HEK293 (cell line): ENCODE data around the gene AGK.
A peak's percentile ranks its signal among the peaks of the same experiment; 100 is the strongest.

Source experiments
- GLI4 ChIP-seq: fragments of 450-650 bp; formaldehyde crosslinking; IDR thresholded peaks from 2 replicates; pipeline ENCODE4 v1.5.1; 2016; ENCODE audit warnings: missing biosample characterization, missing genetic modification characterization
- HOXA7 ChIP-seq: sonication (generic); formaldehyde crosslinking; IDR thresholded peaks from 2 replicates; pipeline ENCODE4 v1.8.1; 2022; ENCODE audit warnings: missing genetic modification reagents, borderline replicate concordance
- KLF9 ChIP-seq: fragments of 450-650 bp; formaldehyde crosslinking; IDR thresholded peaks from 2 replicates; pipeline ENCODE4 v1.5.1; 2016; ENCODE audit warnings: missing biosample characterization, missing genetic modification characterization, low read depth
- PATZ1 ChIP-seq: fragments of 450-650 bp; formaldehyde crosslinking; IDR thresholded peaks from 2 replicates; pipeline ENCODE4 v1.5.1; 2016; ENCODE audit warnings: missing biosample characterization, missing genetic modification characterization
- PRDM4 ChIP-seq: fragments of 450-650 bp; formaldehyde crosslinking; IDR thresholded peaks from 2 replicates; pipeline ENCODE4 v1.5.1; 2017; ENCODE audit warnings: missing biosample characterization, missing genetic modification characterization
- RBAK ChIP-seq: fragments of 450-650 bp; formaldehyde crosslinking; IDR thresholded peaks from 2 replicates; pipeline ENCODE4 v1.5.1; 2016; ENCODE audit warnings: missing biosample characterization, missing genetic modification characterization
- TCF7L2 ChIP-seq: IDR thresholded peaks from 2 replicates; pipeline ENCODE4 v1.6.1; 2011; ENCODE audit warnings: low read depth, mild to moderate bottlenecking, inconsistent platforms, low read length, moderate library complexity, borderline replicate concordance
- ZBTB20 ChIP-seq: fragments of 450-650 bp; formaldehyde crosslinking; IDR thresholded peaks from 2 replicates; pipeline ENCODE4 v1.5.1; 2016; ENCODE audit warnings: missing biosample characterization, missing genetic modification characterization
- ZBTB48 ChIP-seq: fragments of 450-650 bp; formaldehyde crosslinking; IDR thresholded peaks from 2 replicates; pipeline ENCODE4 v1.5.1; 2016; ENCODE audit warnings: missing biosample characterization, missing genetic modification characterization
- ZEB2 ChIP-seq: fragments of 450-650 bp; formaldehyde crosslinking; IDR thresholded peaks from 2 replicates; pipeline ENCODE4 v1.5.1; 2016; ENCODE audit warnings: missing biosample characterization, missing genetic modification characterization
- ZFP3 ChIP-seq: fragments of 450-650 bp; formaldehyde crosslinking; IDR thresholded peaks from 2 replicates; pipeline ENCODE4 v1.5.1; 2016; ENCODE audit warnings: low read depth, missing biosample characterization, missing genetic modification characterization
- ZFP37 ChIP-seq: fragments of 450-650 bp; formaldehyde crosslinking; IDR thresholded peaks from 2 replicates; pipeline ENCODE4 v1.5.1; 2016; ENCODE audit warnings: missing biosample characterization, missing genetic modification characterization
- ZFP69B ChIP-seq: fragments of 450-650 bp; formaldehyde crosslinking; IDR thresholded peaks from 2 replicates; pipeline ENCODE4 v1.5.1; 2016; ENCODE audit warnings: missing biosample characterization, missing genetic modification characterization
- ZIC2 ChIP-seq: fragments of 450-650 bp; formaldehyde crosslinking; IDR thresholded peaks from 2 replicates; pipeline ENCODE4 v1.5.1; 2016; ENCODE audit warnings: missing biosample characterization, missing genetic modification characterization
- ZNF157 ChIP-seq: fragments of 450-650 bp; formaldehyde crosslinking; IDR thresholded peaks from 2 replicates; pipeline ENCODE4 v1.5.1; 2016; ENCODE audit warnings: missing biosample characterization, missing genetic modification characterization
- ZNF174 ChIP-seq: fragments of 450-650 bp; formaldehyde crosslinking; IDR thresholded peaks from 2 replicates; pipeline ENCODE4 v1.5.0; 2017; ENCODE audit warnings: missing biosample characterization, mild to moderate bottlenecking, missing genetic modification characterization
- ZNF223 ChIP-seq: fragments of 450-650 bp; formaldehyde crosslinking; IDR thresholded peaks from 2 replicates; pipeline ENCODE4 v1.5.1; 2016; ENCODE audit warnings: missing biosample characterization, missing genetic modification characterization
- ZNF311 ChIP-seq: fragments of 450-650 bp; formaldehyde crosslinking; IDR thresholded peaks from 2 replicates; pipeline ENCODE4 v1.5.1; 2017; ENCODE audit warnings: missing biosample characterization, missing genetic modification characterization, borderline replicate concordance
- ZNF335 ChIP-seq: fragments of 450-650 bp; formaldehyde crosslinking; conservative IDR thresholded peaks from 2 replicates; pipeline ENCODE4 v1.5.1; 2016; ENCODE audit warnings: missing biosample characterization, missing genetic modification characterization
- ZNF391 ChIP-seq: fragments of 450-650 bp; formaldehyde crosslinking; IDR thresholded peaks from 2 replicates; pipeline ENCODE4 v1.5.1; 2016; ENCODE audit warnings: low read depth, missing biosample characterization, missing genetic modification characterization, borderline replicate concordance
- ZNF521 ChIP-seq: fragments of 450-650 bp; formaldehyde crosslinking; IDR thresholded peaks from 2 replicates; pipeline ENCODE4 v1.5.1; 2017; ENCODE audit warnings: missing biosample characterization, mild to moderate bottlenecking, missing genetic modification characterization
- ZNF555 ChIP-seq: fragments of 450-650 bp; formaldehyde crosslinking; conservative IDR thresholded peaks from 2 replicates; pipeline ENCODE4 v1.5.1; 2017; ENCODE audit warnings: missing biosample characterization, mild to moderate bottlenecking, missing genetic modification characterization, inconsistent platforms
- ZNF596 ChIP-seq: fragments of 450-650 bp; IDR thresholded peaks from 2 replicates; pipeline ENCODE4 v1.5.0; 2018; ENCODE audit warnings: missing biosample characterization, mild to moderate bottlenecking, missing genetic modification characterization, moderate library complexity
- ZNF600 ChIP-seq: fragments of 450-650 bp; formaldehyde crosslinking; IDR thresholded peaks from 2 replicates; pipeline ENCODE4 v1.5.1; 2016; ENCODE audit warnings: missing biosample characterization, missing genetic modification characterization
- ZNF621 ChIP-seq: fragments of 450-650 bp; formaldehyde crosslinking; IDR thresholded peaks from 2 replicates; pipeline ENCODE4 v1.5.1; 2017; ENCODE audit warnings: missing biosample characterization, missing genetic modification characterization
- ZNF701 ChIP-seq: fragments of 450-650 bp; formaldehyde crosslinking; IDR thresholded peaks from 2 replicates; pipeline ENCODE4 v1.5.1; 2016; ENCODE audit warnings: missing biosample characterization, missing genetic modification characterization
- ZNF704 ChIP-seq: fragments of 450-650 bp; formaldehyde crosslinking; IDR thresholded peaks from 2 replicates; pipeline ENCODE4 v1.5.1; 2016; ENCODE audit warnings: missing biosample characterization, missing genetic modification characterization
- ZNF76 ChIP-seq: fragments of 450-650 bp; formaldehyde crosslinking; IDR thresholded peaks from 2 replicates; pipeline ENCODE4; 2016; ENCODE audit warnings: low read depth, missing biosample characterization, missing genetic modification characterization, borderline replicate concordance
- ZSCAN16 ChIP-seq: fragments of 450-650 bp; formaldehyde crosslinking; IDR thresholded peaks from 2 replicates; pipeline ENCODE4 v1.5.1; 2016; ENCODE audit warnings: missing biosample characterization, missing genetic modification characterization
- ZSCAN18 ChIP-seq: fragments of 450-650 bp; formaldehyde crosslinking; IDR thresholded peaks from 2 replicates; pipeline ENCODE4 v1.5.1; 2016; ENCODE audit warnings: missing biosample characterization, missing genetic modification characterization
- ZSCAN4 ChIP-seq: fragments of 450-650 bp; formaldehyde crosslinking; IDR thresholded peaks from 2 replicates; pipeline ENCODE4 v1.5.1; 2017; ENCODE audit warnings: missing biosample characterization, missing genetic modification characterization

AGK gene

GRCh38 chr7:141551094-141551781 lies at the start of gene AGK (continued):
- TF ChIP-seq ZNF223 (tag by site-specific recombination): peak; percentile 64; the same call in 1 of the 2 replicates
- TF ChIP-seq ZEB2: peak; percentile 73; the same call in 1 of the 2 replicates
- TF ChIP-seq ZNF335 (tag by site-specific recombination): peak; percentile 56
- TF ChIP-seq ZSCAN18: peak; percentile 71; the same call in 1 of the 2 replicates
- peak; percentile 95 for TF ChIP-seq ZNF76 (tag by site-specific recombination)
- TF ChIP-seq ZSCAN16: 0 out of 2 replicates have a peak, but pooled peaks have one; percentile 60
- TF ChIP-seq GLI4: peak; percentile 83; the same call in 1 of the 2 replicates
- TF ChIP-seq ZNF600 (tag by site-specific recombination): peak; percentile 92
- no peak for TF ChIP-seq ZNF704 (tag by site-specific recombination)
- TF ChIP-seq ZFP69B (tag by site-specific recombination): peak; percentile 96
- TF ChIP-seq ZSCAN4 (tag by site-specific recombination): no peak
- no peak for TF ChIP-seq ZNF311 (tag by site-specific recombination)
- peak; percentile 80; the same call in 1 of the 2 replicates for TF ChIP-seq ZNF391 (tag by site-specific recombination)
- peak; percentile 56; the same call in 1 of the 2 replicates for TF ChIP-seq PRDM4 (tag by site-specific recombination)
- TF ChIP-seq ZFP37 (tag by site-specific recombination): peak; percentile 81
- peak; percentile 90 for TF ChIP-seq ZBTB20 (tag by site-specific recombination)
- no peak; the same call in 1 of the 2 replicates for TF ChIP-seq TCF7L2
- TF ChIP-seq ZNF555 (tag by site-specific recombination): no peak
- TF ChIP-seq ZNF157 (tag by site-specific recombination): no peak
- no peak for TF ChIP-seq RBAK (tag by site-specific recombination)
- peak; percentile 87 for TF ChIP-seq PATZ1 (tag by site-specific recombination)
- peak; percentile 78 for TF ChIP-seq ZBTB48 (tag by site-specific recombination)
- TF ChIP-seq ZNF596 (tag by site-specific recombination): 0 out of 2 replicates have a peak, but pooled peaks have one; percentile 19
- peak; percentile 91 for TF ChIP-seq ZIC2 (tag by site-specific recombination)
- TF ChIP-seq ZNF174 (tag by site-specific recombination): 0 out of 2 replicates have a peak, but pooled peaks have one; percentile 8
- TF ChIP-seq HOXA7 (CRISPR knock-in tag): no peak
- TF ChIP-seq ZNF521: no peak
- no peak for TF ChIP-seq ZFP3 (tag by site-specific recombination)
- TF ChIP-seq KLF9 (tag by site-specific recombination): peak; percentile 78
- TF ChIP-seq ZNF621: no peak
- TF ChIP-seq ZNF701 (tag by site-specific recombination): 0 out of 2 replicates have a peak, but pooled peaks have one; percentile 53
